Lung (tissue), 12 donors: ENCODE measurements around the gene CDC42EP4. TPM values are rescaled to one million over a fixed set of nuclear protein-coding genes. Genes with fewer than 3 reads are reported as not detected.
A peak's percentile ranks its signal among the peaks of the same experiment; 100 is the strongest.

ENCODE experiments used
- ATAC-seq: fragments of 200-7000 bp; cut with Tn5 transposase; one replicate; pipeline ENCODE4 v1.9.1; 2020; ENCODE audit warnings: moderate number of reproducible peaks; ENCODE audit not compliant: insufficient read depth, low FRiP score
- DNase-seq, 3 donors: peaks; one replicate each; pipeline ENCODE4 v3.0.0-alpha.2; 2013 to 2017
- H3K27ac ChIP-seq, 2 donors: one replicate each; pipeline ENCODE4 v1.5.1; 2013; ENCODE audit warnings: mild to moderate bottlenecking in 2 of 2, moderate library complexity in 2 of 2, control low read depth in 1 of 2, inconsistent platforms in 1 of 2, low read depth in 1 of 2, low read length in 1 of 2
- H3K27me3 ChIP-seq, 3 donors: one replicate each; pipeline ENCODE4 v1.5.1; 2013; ENCODE audit warnings: low read length in 2 of 3; ENCODE audit not compliant: control insufficient read depth in 3 of 3, insufficient read depth in 3 of 3
- H3K36me3 ChIP-seq, 4 donors: one replicate each; pipeline ENCODE4 v1.5.1; 2013; ENCODE audit warnings: low read length in 4 of 4, mild to moderate bottlenecking in 1 of 4, moderate library complexity in 1 of 4; ENCODE audit not compliant: control insufficient read depth in 4 of 4, insufficient read depth in 4 of 4
- H3K4me1 ChIP-seq, 5 donors: one replicate each; pipeline ENCODE4 v1.5.1; 2013; ENCODE audit warnings: low read length in 5 of 5, mild to moderate bottlenecking in 2 of 5, moderate library complexity in 1 of 5; ENCODE audit not compliant: control insufficient read depth in 5 of 5, insufficient read depth in 5 of 5
- H3K4me3 ChIP-seq: one replicate; pipeline ENCODE4 v1.5.1; 2013; ENCODE audit warnings: mild to moderate bottlenecking, control low read depth, moderate library complexity
- H3K9ac ChIP-seq, 2 donors: one replicate each; pipeline ENCODE4 v1.5.1; 2013; ENCODE audit warnings: low read length in 2 of 2, control low read depth in 1 of 2; ENCODE audit not compliant: insufficient read depth in 1 of 2
- H3K9me3 ChIP-seq, 4 donors: one replicate each; pipeline ENCODE4 v1.5.1; 2013; ENCODE audit warnings: low read length in 3 of 4, mild to moderate bottlenecking in 1 of 4, moderate library complexity in 1 of 4; ENCODE audit not compliant: control insufficient read depth in 4 of 4, insufficient read depth in 3 of 4
- CTCF ChIP-seq: IDR thresholded peaks from 2 replicates; pipeline ENCODE4 v1.5.1; 2012; ENCODE audit warnings: mild to moderate bottlenecking; ENCODE audit errors: control extremely low read depth, extremely low read depth
- WGBS, 2 donors: extraction: QIAGEN DNeasy Blood & Tissue Kit; methylation state at CpG; one replicate each; pipeline ENCODE4 v1.1.7; 2013; 5-methylcytosine and 5-hydroxymethylcytosine counted together
- polyA plus RNA-seq, 2 donors: library from polyadenylated mRNA; stranded (reverse); fragments of 200-250 nt; gene quantifications; one replicate each; pipeline ENCODE4 v1.2.1, GENCODE V29; 2013
- total RNA-seq, 2 donors: library from RNA; depleted of rRNA in 1 of 2; stranded (reverse); fragments of >200 nt in 1 of 2; gene quantifications; one replicate each; pipeline ENCODE4 v1.2.1, GENCODE V29; 2014 to 2021
- donor health status: control.
- donor health status: control.
- donor health status: Bipolar disorder and iron deficiency.
- donor health status: healthy.
- donor health status: DM: yes; HTN: yes; CAD: no.

CDC42EP4 gene
- total and polyA plus RNA-seq, 4 donors: 18.6 to 56.2 (median 52.1) TPM

- peaks cover 0 to 28% (median 9%) of the 10 kb centered on the region in 5 donors for H3K4me1 ChIP-seq
- H3K9me3 ChIP-seq: no peaks in the 10 kb centered on the region
- no peak overlapping the region for H3K9ac ChIP-seq
- TF ChIP-seq CTCF: no peak
- no peak overlapping the region for H3K4me3 ChIP-seq
- DNase-seq (no peak), ATAC-seq (no peak)
- WGBS, 2 donors: 92% methylated on average over 7 of the region's 7 CpGs
- no peaks in the 10 kb centered on the region for H3K27me3 ChIP-seq
- no peak overlapping the region for H3K27ac ChIP-seq
- peaks cover 0 to 25% (median 15%) of the 10 kb centered on the region in 4 donors for H3K36me3 ChIP-seq
These were observed 32.1 kb downstream of the CDC42EP4 start for GRCh38 chr17:73279704-73280103.

DNA sequence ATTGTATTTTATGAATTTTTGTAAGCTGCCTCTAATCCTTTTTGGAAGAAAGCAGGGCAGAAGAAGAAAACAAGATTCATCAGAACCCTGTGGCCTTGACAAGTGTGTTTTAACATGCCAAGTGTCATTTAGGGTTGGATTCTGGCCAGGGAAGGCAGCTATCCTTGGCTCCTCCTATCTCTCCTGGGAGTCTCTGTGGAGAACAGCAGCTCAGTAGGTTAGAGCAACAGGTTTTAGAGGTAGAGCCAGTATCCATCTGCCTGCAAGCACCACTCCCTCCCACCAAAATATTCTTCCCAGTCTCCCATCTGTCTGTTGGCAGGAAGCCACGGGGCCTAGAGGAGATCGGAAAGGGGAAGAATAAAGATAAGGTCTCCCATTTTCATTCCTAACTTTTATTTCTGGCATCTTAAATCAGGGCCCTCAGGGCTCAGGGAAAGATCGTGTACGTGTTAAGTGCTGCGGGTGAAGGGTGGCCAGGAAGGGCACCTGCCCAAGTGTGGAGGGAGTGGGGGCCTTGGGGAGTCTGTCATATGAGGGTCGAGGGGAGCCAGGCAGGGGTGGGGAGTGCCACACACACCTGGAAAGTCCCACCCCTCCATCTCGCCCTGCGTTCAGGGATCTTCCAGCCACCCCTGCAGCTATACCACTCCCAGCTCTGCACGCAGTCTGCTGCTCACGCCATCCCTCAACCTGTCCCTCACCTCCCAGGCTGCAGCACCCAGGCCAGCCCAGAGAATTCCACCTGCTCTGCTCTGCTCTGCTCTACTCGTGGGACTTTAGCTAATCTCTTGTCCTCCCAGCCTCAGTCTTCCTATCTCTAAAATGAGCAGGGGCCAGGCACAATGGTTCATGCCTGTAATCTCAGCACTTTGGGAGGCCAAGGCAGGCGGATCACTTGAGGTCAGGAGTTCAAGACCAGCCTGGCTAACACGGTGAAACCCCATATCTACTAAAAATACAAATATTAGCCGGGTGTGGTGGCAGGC lies 33.0 kb downstream of the CDC42EP4 start:
- Histone ChIP-seq H3K27ac (peak overlapping the region in 1 of 2 donors; percentile 6), H3K36me3 (peaks cover 0 to 17% (median 11%) of the 10 kb centered on the region in 4 donors), H3K9me3 (no peaks in the 10 kb centered on the region), H3K4me3 (no peak overlapping the region), H3K4me1 (peaks cover 0 to 19% (median 8%) of the 10 kb centered on the region in 5 donors), H3K27me3 (no peaks in the 10 kb centered on the region), H3K9ac (peak overlapping the region in 1 of 2 donors; percentile 56)
- ATAC-seq (no peak), DNase-seq (peak; percentile 53 to 85 (median 77))
- no peak for TF ChIP-seq CTCF
- 54 to 68% methylated on average over 14 of the region's 14 CpGs for WGBS, 2 donors

- WGBS, 2 donors: 62 to 72% methylated on average over 7 of the region's 7 CpGs
These were observed 33.7 kb downstream of the CDC42EP4 start for GRCh38 chr17:73278049-73278464.

More at GRCh38 chr17:73278049-73278464, 33.7 kb downstream of the CDC42EP4 start:
- H3K27me3 ChIP-seq: no peaks in the 10 kb centered on the region
- H3K4me1 ChIP-seq: peaks cover 0 to 15% (median 7%) of the 10 kb centered on the region in 5 donors
- no peak overlapping the region for H3K9ac ChIP-seq
- peaks cover 0 to 15% (median 9%) of the 10 kb centered on the region in 4 donors for H3K36me3 ChIP-seq
- H3K27ac ChIP-seq: no peak overlapping the region
- ATAC-seq (no peak), DNase-seq (no peak)
- H3K9me3 ChIP-seq: no peaks in the 10 kb centered on the region
- no peak for TF ChIP-seq CTCF
- H3K4me3 ChIP-seq: no peak overlapping the region
